SK-MEL-5 (cell line): ENCODE results near the gene TMEM61. TPM values are rescaled to one million over a fixed set of nuclear protein-coding genes. Genes with fewer than 3 reads are reported as not detected.
"Not testable (repeated sequence)": the region's sequence is repeated elsewhere in the genome, so short reads cannot be mapped to it uniquely, and the experiment has no call there.

Experiments
- DNase-seq: peaks from one replicate; pipeline ENCODE4 v3.0.0-alpha.2; 2016; ENCODE audit warnings: low read depth, low spot score
- in situ Hi-C: cut with HindIII; loops from 2 replicates; pipeline ENCODE4 v1.10.0; 2016; ENCODE audit warnings: low sequenced_read_pairs, high pct_unique_total_duplicates, low pct_unique_long_range_greater_than_20kb
- polyA plus RNA-seq, 2 experiments: library from polyadenylated mRNA; depleted of rRNA; stranded (reverse); fragments of >200 nt; gene quantifications; 2 replicates each; pipeline ENCODE4 v1.2.3, GENCODE V29; 2015
- total RNA-seq: library from RNA; depleted of rRNA; stranded (reverse); fragments of >200 nt; shearing (Covaris generic); gene quantifications from 2 replicates; pipeline ENCODE4 v1.2.3, GENCODE V29; 2014; rRNA removed

TMEM61 gene
- total RNA-seq = not detected in 2 replicates
- not detected in 2 replicates for polyA plus RNA-seq (2015; cell fraction: cytosol; rRNA removed)
- not detected in 2 replicates for polyA plus RNA-seq (2015; cell fraction: nucleus; rRNA removed)

- in situ Hi-C loops = no loop called here
- no peak for DNase-seq
These were observed at the start of gene TMEM61 for GRCh38 chr1:54980528-54981241. Gene TMEM61, plus strand, starts transcription at chr1:54980628. Its CDS starts 438 bp downstream, at chr1:54981066.

- DNase-seq = no peak
- in situ Hi-C loops = no loop called here
These were observed 49.1 kb upstream of the TMEM61 start for GRCh38 chr1:54931275-54931840.

- in situ Hi-C loops, DNase-seq: not testable (repeated sequence)
These were observed 46.3 kb upstream of the TMEM61 start for GRCh38 chr1:54934081-54934480.

GRCh38 chr1:54934869-54935268 is 45.6 kb upstream of the TMEM61 start:
- no peak for DNase-seq
- in situ Hi-C loops = no loop called here

GRCh38 chr1:54936791-54937190 is 43.6 kb upstream of the TMEM61 start:
- in situ Hi-C loops = no loop called here
- DNase-seq = no peak

GRCh38 chr1:54937469-54937868 is 43.0 kb upstream of the TMEM61 start:
- in situ Hi-C loops = no loop called here
- no peak for DNase-seq

- peak; percentile 15 for DNase-seq
- in situ Hi-C loops = not testable (repeated sequence)
These were observed 41.5 kb upstream of the TMEM61 start for GRCh38 chr1:54938955-54939354.

- in situ Hi-C loops = no loop called here
- no peak for DNase-seq
These were observed 40.4 kb upstream of the TMEM61 start for GRCh38 chr1:54940042-54940441.

GRCh38 chr1:54942976-54943375 is 37.5 kb upstream of the TMEM61 start:
- DNase-seq = no peak
- in situ Hi-C loops = no loop called here

GRCh38 chr1:54944610-54945392 is 35.6 kb upstream of the TMEM61 start:
- in situ Hi-C loops = no loop called here
- peak; percentile 78 for DNase-seq

- no peak for DNase-seq
- in situ Hi-C loops = no loop called here
These were observed 35.0 kb upstream of the TMEM61 start for GRCh38 chr1:54945393-54945936.

GRCh38 chr1:54947540-54947939 is 32.9 kb upstream of the TMEM61 start:
- in situ Hi-C loops = no loop called here
- DNase-seq = no peak

GRCh38 chr1:54949053-54949452 is 31.4 kb upstream of the TMEM61 start:
- in situ Hi-C loops = no loop called here
- no peak for DNase-seq

- DNase-seq = no peak
- in situ Hi-C loops = no loop called here
These were observed 30.4 kb upstream of the TMEM61 start for GRCh38 chr1:54950006-54950368.

- in situ Hi-C loops = no loop called here
- peak; percentile 88 for DNase-seq
These were observed 29.9 kb upstream of the TMEM61 start for GRCh38 chr1:54950369-54951163.

- DNase-seq = no peak
- in situ Hi-C loops = no loop called here
These were observed 28.6 kb upstream of the TMEM61 start for GRCh38 chr1:54951810-54952226.

- in situ Hi-C loops = no loop called here
- DNase-seq = peak; percentile 53
These were observed 27.3 kb upstream of the TMEM61 start for GRCh38 chr1:54952950-54953718.
